ENCODE data around the gene TCEA3.
"Not testable (repeated sequence)": the region's sequence is repeated elsewhere in the genome, so short reads cannot be mapped to it uniquely, and the experiment has no call there.

The TCEA3 gene

GRCh38 chr1:23389837-23390321 is 34.7 kb downstream of the TCEA3 start:
- peaks cover 94% of the 10 kb centered on the region for H3K27me3 ChIP-seq (ENCODE audit: insufficient read depth, low read length)
- no peaks in the 10 kb centered on the region for H3K36me3 ChIP-seq (ENCODE audit: insufficient read depth, low read length)
- peaks cover 10% of the 10 kb centered on the region; the same call in 1 of the 2 replicates for H3K4me1 ChIP-seq (ENCODE audit: insufficient read depth, low read length)
- WGBS, result 81% methylated on average over 9 of the region's 9 CpGs
- no peak overlapping the region for H3K27ac ChIP-seq (ENCODE audit: low read depth, low read length)
- no peak overlapping the region for H3K4me3 ChIP-seq (ENCODE audit: low read length)
- no peaks in the 10 kb centered on the region for H3K9me3 ChIP-seq (ENCODE audit: insufficient read depth, low read depth, low read length)
- no peak overlapping the region for H3K9ac ChIP-seq (ENCODE audit: low read depth, low read length)

DNA sequence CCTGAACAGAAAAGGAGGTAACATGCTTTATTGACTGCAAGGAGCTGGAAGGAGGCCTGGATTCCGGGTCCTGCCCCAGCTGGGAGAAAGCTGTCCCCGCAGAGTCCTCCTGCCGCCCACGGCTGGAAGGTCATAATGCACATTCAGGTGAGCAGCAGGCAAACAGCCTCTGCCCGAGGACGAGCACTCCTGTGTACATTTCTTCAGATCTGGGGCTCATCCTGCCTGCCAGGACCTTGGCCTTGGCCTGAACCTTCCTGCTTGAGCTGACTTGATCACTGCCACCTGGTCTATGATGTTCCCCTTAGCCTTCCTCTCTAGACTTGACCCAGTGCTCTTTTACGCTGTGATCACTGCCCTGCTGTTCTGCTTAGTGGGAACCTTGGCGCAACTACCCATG is 37.1 kb downstream of the TCEA3 start:
- peaks cover 93% of the 10 kb centered on the region for H3K27me3 ChIP-seq (ENCODE audit: insufficient read depth, low read length)
- no peaks in the 10 kb centered on the region for H3K9me3 ChIP-seq (ENCODE audit: insufficient read depth, low read depth, low read length)
- no peak overlapping the region for H3K4me3 ChIP-seq (ENCODE audit: low read length)
- no peak overlapping the region for H3K9ac ChIP-seq (ENCODE audit: low read depth, low read length)
- 91% methylated on average over 8 of the region's 8 CpGs for WGBS
- H3K4me1 ChIP-seq (ENCODE audit: insufficient read depth, low read length), result no peaks in the 10 kb centered on the region
- no peak overlapping the region for H3K27ac ChIP-seq (ENCODE audit: low read depth, low read length)
- H3K36me3 ChIP-seq (ENCODE audit: insufficient read depth, low read length), result no peaks in the 10 kb centered on the region

DNA sequence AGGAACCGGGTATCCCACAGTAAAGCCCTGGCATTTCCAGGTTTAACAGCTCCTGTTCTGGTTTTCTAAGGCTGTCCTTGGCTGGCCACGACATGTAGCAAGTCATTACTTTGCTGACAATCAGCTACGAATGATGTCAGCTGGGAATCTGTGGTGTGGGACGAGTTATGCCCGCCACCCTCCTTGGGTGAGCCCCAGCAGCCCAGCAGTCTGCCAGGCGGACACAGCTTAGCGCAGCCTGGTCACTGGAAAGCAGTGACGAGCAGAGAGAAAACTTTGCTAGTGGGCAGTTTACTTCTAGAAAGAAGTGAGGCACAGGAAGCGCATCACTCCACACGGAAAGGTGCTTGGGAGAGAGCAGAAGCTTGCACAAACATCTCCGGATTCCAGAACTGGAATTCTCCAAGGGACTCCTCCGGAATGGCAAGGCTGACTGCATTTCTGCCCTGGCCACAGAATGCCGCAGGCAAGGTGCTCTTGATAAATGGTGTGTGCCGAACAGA is 39.4 kb downstream of the TCEA3 start:
- 90% methylated on average over 14 of the region's 14 CpGs for WGBS
- no peak overlapping the region for H3K9ac ChIP-seq (ENCODE audit: low read depth, low read length)

DNA sequence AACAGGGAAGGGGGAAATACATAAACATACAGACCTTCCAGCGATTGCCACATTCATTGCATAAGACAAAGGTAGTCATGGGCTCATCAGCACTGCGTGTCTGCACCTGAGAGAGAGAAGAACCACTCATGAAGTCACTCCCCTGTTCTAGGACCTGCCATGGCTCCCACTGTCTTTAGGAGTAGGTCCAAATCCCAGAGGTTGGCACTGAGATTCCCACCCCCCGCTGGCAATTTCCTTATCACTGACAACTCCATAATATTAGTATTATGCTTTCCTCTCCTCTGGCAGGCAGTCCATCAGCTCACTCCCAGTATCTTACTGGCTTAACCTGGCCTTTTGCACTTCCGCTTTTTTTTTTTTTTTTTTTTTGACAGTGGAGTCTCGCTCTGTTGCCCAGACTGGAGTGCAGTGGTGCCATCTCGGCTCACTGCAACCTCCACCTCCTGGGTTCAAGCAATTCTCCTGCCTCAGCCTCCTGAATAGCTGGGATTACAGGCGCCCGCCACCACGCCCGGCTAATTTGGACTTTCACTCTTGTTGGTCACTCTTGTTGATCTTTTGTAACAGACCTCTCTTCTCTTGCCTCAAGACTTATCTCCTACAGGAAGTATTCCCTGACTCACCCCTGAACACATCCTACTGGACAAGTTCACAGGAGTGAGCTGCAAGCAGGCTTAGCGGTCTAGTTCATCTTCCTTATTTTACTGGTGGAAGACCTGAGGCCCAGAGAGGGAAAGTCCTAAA is 40.1 kb downstream of the TCEA3 start:
- no peak overlapping the region for H3K27ac ChIP-seq (ENCODE audit: low read depth, low read length)
- peaks cover 93% of the 10 kb centered on the region for H3K27me3 ChIP-seq (ENCODE audit: insufficient read depth, low read length)

More for the DNA sequence above, 39.4 kb downstream of the TCEA3 start:
- Histone ChIP-seq H3K27ac (ENCODE audit: low read depth, low read length) (no peak overlapping the region), H3K4me3 (ENCODE audit: low read length) (no peak overlapping the region), H3K27me3 (ENCODE audit: insufficient read depth, low read length) (peaks cover 93% of the 10 kb centered on the region), H3K9me3 (ENCODE audit: insufficient read depth, low read depth, low read length) (no peaks in the 10 kb centered on the region), H3K4me1 (ENCODE audit: insufficient read depth, low read length) (no peaks in the 10 kb centered on the region), H3K36me3 (ENCODE audit: insufficient read depth, low read length) (no peaks in the 10 kb centered on the region)

DNA sequence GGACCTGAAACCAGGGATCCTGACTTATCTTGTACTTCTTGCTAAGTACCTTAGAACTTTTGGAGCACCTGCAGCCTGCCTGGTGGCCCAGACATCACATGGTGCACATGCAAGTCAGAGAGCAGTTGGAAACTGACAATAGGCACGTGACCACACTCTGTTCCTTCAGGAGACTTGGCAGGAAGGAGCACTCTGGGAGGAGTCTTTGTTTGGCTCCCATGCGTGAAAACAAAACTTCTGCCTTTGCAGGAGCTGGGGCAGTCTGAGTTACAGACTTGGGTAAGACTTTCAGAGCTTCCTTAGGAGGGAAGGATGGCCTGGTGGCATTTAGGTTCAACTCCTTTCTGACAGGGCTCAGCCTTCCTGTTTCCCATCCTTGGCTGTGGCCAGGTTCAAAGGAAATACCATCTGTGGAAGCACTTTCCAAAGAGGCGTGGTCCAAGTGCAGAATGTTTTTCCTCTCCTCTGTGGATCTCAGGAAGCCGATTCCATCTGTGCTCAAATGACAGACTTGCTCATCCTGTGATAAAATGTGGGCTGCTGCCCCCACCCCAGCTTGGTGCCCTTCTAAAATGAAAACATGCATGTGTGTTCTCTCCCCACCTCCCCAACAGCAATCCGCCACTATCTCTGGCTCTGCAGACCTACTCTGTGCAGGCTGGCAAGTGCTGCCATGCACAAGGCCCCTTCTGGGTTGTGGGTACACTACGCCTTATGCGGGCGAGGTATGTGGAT is 40.8 kb downstream of the TCEA3 start:
- no peak overlapping the region for H3K27ac ChIP-seq (ENCODE audit: low read depth, low read length)
- 88% methylated on average over 8 of the region's 8 CpGs for WGBS
- H3K36me3 ChIP-seq (ENCODE audit: insufficient read depth, low read length), result no peaks in the 10 kb centered on the region
- peaks cover 91% of the 10 kb centered on the region for H3K27me3 ChIP-seq (ENCODE audit: insufficient read depth, low read length)
- no peaks in the 10 kb centered on the region for H3K4me1 ChIP-seq (ENCODE audit: insufficient read depth, low read length)
- H3K9ac ChIP-seq (ENCODE audit: low read depth, low read length), result no peak overlapping the region
- H3K9me3 ChIP-seq (ENCODE audit: insufficient read depth, low read depth, low read length), result no peaks in the 10 kb centered on the region
- H3K4me3 ChIP-seq (ENCODE audit: low read length), result no peak overlapping the region

More for the DNA sequence above, 40.1 kb downstream of the TCEA3 start:
- Histone ChIP-seq H3K36me3 (ENCODE audit: insufficient read depth, low read length) (no peaks in the 10 kb centered on the region), H3K9ac (ENCODE audit: low read depth, low read length) (no peak overlapping the region), H3K9me3 (ENCODE audit: insufficient read depth, low read depth, low read length) (no peaks in the 10 kb centered on the region), H3K4me1 (ENCODE audit: insufficient read depth, low read length) (no peaks in the 10 kb centered on the region), H3K4me3 (ENCODE audit: low read length) (no peak overlapping the region)
- WGBS, result 83% methylated on average over 11 of the region's 11 CpGs

- H3K9me3 ChIP-seq (ENCODE audit: insufficient read depth, low read depth, low read length), result no peaks in the 10 kb centered on the region
- WGBS, result 95% methylated on average over 5 of the region's 5 CpGs
- H3K27ac ChIP-seq (ENCODE audit: low read depth, low read length), result no peak overlapping the region
- H3K9ac ChIP-seq (ENCODE audit: low read depth, low read length), result no peak overlapping the region
- H3K27me3 ChIP-seq (ENCODE audit: insufficient read depth, low read length), result peaks cover 93% of the 10 kb centered on the region
- no peak overlapping the region for H3K4me3 ChIP-seq (ENCODE audit: low read length)
- no peaks in the 10 kb centered on the region for H3K4me1 ChIP-seq (ENCODE audit: insufficient read depth, low read length)
- H3K36me3 ChIP-seq (ENCODE audit: insufficient read depth, low read length), result no peaks in the 10 kb centered on the region
These were observed 43.2 kb downstream of the TCEA3 start for GRCh38 chr1:23381233-23381885.

DNA sequence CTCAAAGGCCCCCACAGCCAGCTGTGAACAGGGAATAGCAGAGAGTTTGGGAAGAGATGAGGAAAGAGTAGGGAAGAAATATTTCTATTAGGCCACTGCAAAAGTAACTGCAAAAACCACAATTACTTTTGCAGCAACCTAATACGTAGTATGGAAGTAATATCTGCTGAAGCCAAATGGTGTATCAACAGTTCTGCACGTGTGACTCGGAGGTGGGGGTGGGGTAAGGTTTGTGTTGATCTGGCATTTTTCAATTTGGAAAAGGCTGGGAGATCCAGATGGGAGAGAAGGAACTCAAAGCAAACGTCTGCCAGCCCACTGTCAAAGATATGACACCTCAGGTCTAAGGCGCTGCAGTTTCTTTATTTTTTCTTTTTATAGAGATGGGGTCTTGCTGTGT is 43.8 kb downstream of the TCEA3 start:
- H3K9ac ChIP-seq (ENCODE audit: low read depth, low read length), result no peak overlapping the region
- H3K9me3 ChIP-seq (ENCODE audit: insufficient read depth, low read depth, low read length), result no peaks in the 10 kb centered on the region
- no peak overlapping the region for H3K27ac ChIP-seq (ENCODE audit: low read depth, low read length)
- H3K4me1 ChIP-seq (ENCODE audit: insufficient read depth, low read length), result no peaks in the 10 kb centered on the region
- 77% methylated on average over 4 of the region's 5 CpGs for WGBS
- no peak overlapping the region for H3K4me3 ChIP-seq (ENCODE audit: low read length)
- H3K27me3 ChIP-seq (ENCODE audit: insufficient read depth, low read length), result peaks cover 93% of the 10 kb centered on the region
- H3K36me3 ChIP-seq (ENCODE audit: insufficient read depth, low read length), result no peaks in the 10 kb centered on the region

- not testable (repeated sequence) for H3K9ac ChIP-seq (ENCODE audit: low read depth, low read length); H3K9me3 ChIP-seq (ENCODE audit: insufficient read depth, low read depth, low read length); H3K4me3 ChIP-seq (ENCODE audit: low read length); H3K4me1 ChIP-seq (ENCODE audit: insufficient read depth, low read length); H3K27ac ChIP-seq (ENCODE audit: low read depth, low read length); H3K36me3 ChIP-seq (ENCODE audit: insufficient read depth, low read length)
- H3K27me3 ChIP-seq (ENCODE audit: insufficient read depth, low read length), result peaks cover 93% of the 10 kb centered on the region
- 81% methylated on average over 2 of the region's 4 CpGs for WGBS
These were observed 44.3 kb downstream of the TCEA3 start for GRCh38 chr1:23380236-23380635.

GRCh38 chr1:23376890-23377811 is 47.4 kb downstream of the TCEA3 start:
- whole genome bisulfite sequencing, result 78% methylated on average over 19 of the region's 19 CpGs
- no peak overlapping the region for H3K27ac ChIP-seq (ENCODE audit: low read depth, low read length)
- H3K4me1 ChIP-seq (ENCODE audit: insufficient read depth, low read length), result peaks cover 7% of the 10 kb centered on the region
- H3K36me3 ChIP-seq (ENCODE audit: insufficient read depth, low read length), result no peaks in the 10 kb centered on the region
- H3K9ac ChIP-seq (ENCODE audit: low read depth, low read length), result no peak overlapping the region
- no peak overlapping the region for H3K4me3 ChIP-seq (ENCODE audit: low read length)
- H3K9me3 ChIP-seq (ENCODE audit: insufficient read depth, low read depth, low read length), result no peaks in the 10 kb centered on the region
- peaks cover 96% of the 10 kb centered on the region for H3K27me3 ChIP-seq (ENCODE audit: insufficient read depth, low read length)

DNA sequence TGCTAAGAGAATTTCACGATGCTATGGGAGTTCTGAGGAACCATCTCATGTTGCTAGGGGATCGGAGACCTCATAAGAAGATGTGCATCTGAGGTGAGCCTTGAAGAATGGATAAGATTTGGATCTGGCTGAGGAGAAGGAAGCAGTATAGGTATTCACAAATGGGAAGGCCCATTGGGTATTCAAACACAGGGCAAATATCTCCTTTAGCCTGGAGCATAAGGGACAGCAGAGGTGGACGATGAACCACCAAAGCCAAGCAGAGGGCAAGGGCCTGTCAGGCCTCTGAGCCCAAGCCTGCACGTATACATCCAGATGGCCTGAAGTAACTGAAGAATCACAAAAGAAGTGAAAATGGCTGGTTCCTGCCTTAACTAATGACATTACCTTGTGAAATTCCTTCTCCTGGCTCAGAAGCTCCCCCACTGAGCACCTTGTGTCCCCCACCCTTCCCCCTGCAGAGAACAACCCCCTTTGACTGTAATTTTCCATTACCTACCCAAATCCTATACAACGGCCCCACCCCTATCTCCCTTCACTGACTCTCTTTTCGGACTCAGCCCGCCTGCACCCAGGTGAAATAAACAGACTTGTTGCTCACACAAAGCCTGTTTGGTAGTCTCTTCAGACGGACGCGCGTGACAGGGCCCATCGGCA is 50.3 kb downstream of the TCEA3 start:
- H3K4me1 ChIP-seq (ENCODE audit: insufficient read depth, low read length), result peaks cover 29% of the 10 kb centered on the region
- H3K27me3 ChIP-seq (ENCODE audit: insufficient read depth, low read length), result peaks cover 98% of the 10 kb centered on the region
- 26% methylated on average over 12 of the region's 12 CpGs for WGBS
- H3K27ac ChIP-seq (ENCODE audit: low read depth, low read length), result peak overlapping the region; percentile 36; the same call in 1 of the 2 replicates
- H3K4me3 ChIP-seq (ENCODE audit: low read length); H3K9ac ChIP-seq (ENCODE audit: low read depth, low read length); H3K9me3 ChIP-seq (ENCODE audit: insufficient read depth, low read depth, low read length); H3K36me3 ChIP-seq (ENCODE audit: insufficient read depth, low read length): not testable (repeated sequence)
